Activated CD4-positive, alpha-beta T cell treated with anti-CD3 and anti-CD28 coated beads, Interleukin-2, amount 50 U/mL, for 16 hours (primary cell): ENCODE results near the gene LHPP.

Source experiments
- DNase-seq: peaks from one replicate; pipeline ENCODE4 v3.0.0-alpha.2; 2020

LHPP gene

GRCh38 chr10:124649214-124649613 is 187.6 kb downstream of the LHPP start:
- DNase-seq: no peak

- no peak for DNase-seq
These were observed 188.6 kb downstream of the LHPP start for GRCh38 chr10:124650263-124650662.

GRCh38 chr10:124650820-124651401 is 189.3 kb downstream of the LHPP start:
- peak; percentile 59 for DNase-seq

- no peak for DNase-seq
These were observed 189.8 kb downstream of the LHPP start for GRCh38 chr10:124651402-124651891.

GRCh38 chr10:124652200-124652599 is 190.6 kb downstream of the LHPP start:
- no peak for DNase-seq

GRCh38 chr10:124652701-124653100 is 191.1 kb downstream of the LHPP start:
- DNase-seq: no peak

- no peak for DNase-seq
These were observed 191.7 kb downstream of the LHPP start for GRCh38 chr10:124653311-124653710.

- no peak for DNase-seq
These were observed 192.4 kb downstream of the LHPP start for GRCh38 chr10:124653811-124654651.

- no peak for DNase-seq
These were observed 193.1 kb downstream of the LHPP start for GRCh38 chr10:124654686-124655085.

- no peak for DNase-seq
These were observed 193.8 kb downstream of the LHPP start for GRCh38 chr10:124655191-124656112.

GRCh38 chr10:124656113-124656490 is 194.5 kb downstream of the LHPP start:
- DNase-seq: no peak

- DNase-seq: no peak
These were observed 194.9 kb downstream of the LHPP start for GRCh38 chr10:124656541-124656940.

- peak; percentile 48 for DNase-seq
These were observed 196.2 kb downstream of the LHPP start for GRCh38 chr10:124657806-124658205.

GRCh38 chr10:124658591-124659242 is 197.1 kb downstream of the LHPP start:
- DNase-seq: no peak

GRCh38 chr10:124659380-124659779 is 197.8 kb downstream of the LHPP start:
- DNase-seq: no peak

- no peak for DNase-seq
These were observed 198.9 kb downstream of the LHPP start for GRCh38 chr10:124660404-124661125.

- DNase-seq: no peak
These were observed 200.1 kb downstream of the LHPP start for GRCh38 chr10:124661660-124662180.

- DNase-seq: no peak
These were observed 201.6 kb downstream of the LHPP start for GRCh38 chr10:124663228-124663627.
